GM12891 (cell line): Measurements from ENCODE around the gene SULT2B1.
"Not testable (repeated sequence)": the region's sequence is repeated elsewhere in the genome, so short reads cannot be mapped to it uniquely, and the experiment has no call there.

Experiments
- DNase-seq: peaks from one replicate; pipeline ENCODE4 v3.0.0; 2011; ENCODE audit warnings: low spot score; ENCODE audit not compliant: insufficient read length
- FAIRE-seq: peaks from 2 replicates; lab custom pipeline; 2011; peaks lifted over from hg19 to GRCh38; lab: Jason Lieb, UNC
- PAX5 ChIP-seq: IDR thresholded peaks from 2 replicates; pipeline ENCODE4 v1.6.1; 2011; ENCODE audit warnings: low read length, moderate library complexity, mild to moderate bottlenecking; ENCODE audit not compliant: insufficient read depth, severe bottlenecking
- POLR2A ChIP-seq: IDR thresholded peaks from 2 replicates; pipeline ENCODE4 v1.6.1; 2011; ENCODE audit warnings: low read depth, low read length, control low read depth
- POLR2AphosphoS5 ChIP-seq: IDR thresholded peaks from 2 replicates; pipeline ENCODE4 v1.6.1; 2011; ENCODE audit warnings: low read depth, low read length, control low read depth
- POU2F2 ChIP-seq: IDR thresholded peaks from 2 replicates; pipeline ENCODE4 v1.6.1; 2011; ENCODE audit warnings: low read depth, mild to moderate bottlenecking, control low read depth, low read length, moderate library complexity
- SPI1 ChIP-seq: IDR thresholded peaks from 2 replicates; pipeline ENCODE4 v1.6.1; 2011; ENCODE audit warnings: low read depth, low read length, control low read depth
- TAF1 ChIP-seq: IDR thresholded peaks from 2 replicates; pipeline ENCODE4 v1.6.1; 2011; ENCODE audit warnings: low read depth, low read length, control low read depth

SULT2B1 gene

DNA sequence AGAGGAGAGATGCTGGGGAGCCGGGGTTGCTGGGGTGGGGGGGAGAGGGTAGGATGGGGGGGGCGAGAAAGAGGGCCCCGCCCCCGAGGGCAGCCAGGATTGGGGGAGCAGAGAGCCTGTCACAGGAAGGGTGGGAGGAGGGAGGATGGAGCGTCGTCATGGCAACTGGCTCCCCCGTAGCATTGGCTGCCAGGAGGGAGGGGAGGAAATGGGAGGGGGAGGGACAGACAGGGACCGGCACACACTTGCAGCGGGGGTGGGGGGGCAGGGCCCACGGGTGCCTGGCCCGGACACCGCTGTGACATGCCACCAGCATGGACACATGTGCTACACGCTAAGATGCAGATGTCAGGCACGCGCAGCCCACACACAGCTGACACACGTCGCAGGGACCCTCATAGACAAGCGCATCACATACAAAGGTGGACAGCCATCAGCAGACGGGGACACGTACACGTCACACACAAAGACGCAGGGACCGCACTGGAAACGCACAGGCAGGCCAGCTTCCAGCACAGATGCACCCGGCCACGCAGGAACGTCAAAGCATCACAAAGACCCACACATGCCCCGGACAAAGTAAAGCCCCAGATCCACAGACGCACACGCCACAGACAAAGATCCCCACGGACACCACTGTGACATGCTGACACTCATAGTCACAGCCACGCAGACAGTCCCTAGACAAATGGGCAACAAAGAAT is 40.0 kb upstream of the SULT2B1 start, which contains the start of gene LMTK3:
TSS of gene LMTK3 (minus strand) at position 36 of the 704 bp plus-strand sequence. CDS start 259 bp downstream, outside the sequence.
- FAIRE-seq = peak; percentile 54

DNA sequence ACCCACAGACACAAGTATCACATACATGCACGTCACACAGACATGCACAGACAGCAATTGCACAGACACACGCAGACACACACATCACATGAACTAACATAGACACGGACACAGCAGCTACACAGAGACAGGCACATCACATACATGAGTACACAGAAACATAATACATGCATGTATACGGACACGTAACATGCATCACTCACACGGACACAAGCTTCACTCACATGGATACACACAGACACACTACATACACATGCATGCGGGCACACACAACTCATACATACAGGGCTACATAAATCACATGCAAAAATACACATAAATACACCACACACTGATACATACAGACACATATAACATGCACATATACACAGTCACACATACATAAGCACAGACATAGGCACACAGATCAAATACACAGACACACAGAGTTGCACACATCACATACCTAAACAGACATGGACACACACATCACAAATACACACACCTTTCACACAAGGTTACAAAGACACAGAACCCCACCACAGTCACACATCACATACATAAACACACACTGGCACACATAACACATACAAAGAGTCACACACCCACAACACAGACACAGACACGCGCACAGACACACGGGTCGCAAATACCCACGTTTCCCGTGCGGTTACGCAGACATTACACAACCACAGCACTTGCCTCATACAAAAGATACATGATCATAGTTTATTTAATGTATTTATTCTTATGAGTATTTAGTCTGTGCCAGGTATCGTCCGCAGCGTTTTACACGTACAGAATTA is 39.3 kb upstream of the SULT2B1 start:
- TF ChIP-seq POLR2A (no peak), SPI1 (no peak), PAX5 (no peak), TAF1 (no peak), POU2F2 (no peak)
- DNase-seq (no peak), FAIRE-seq (peak; percentile 82)

More for the DNA sequence above, 40.0 kb upstream of the SULT2B1 start, which contains the start of gene LMTK3:
- no peak for TF ChIP-seq SPI1
- no peak for TF ChIP-seq POLR2A
- no peak for TF ChIP-seq POU2F2
- no peak for TF ChIP-seq POLR2AphosphoS5
- TF ChIP-seq PAX5 = no peak
- no peak for TF ChIP-seq TAF1
- DNase-seq = no peak

- no peak for TF ChIP-seq POU2F2
- no peak for TF ChIP-seq POLR2A
- TF ChIP-seq TAF1 = no peak
- TF ChIP-seq POLR2AphosphoS5 = no peak
- no peak for TF ChIP-seq PAX5
- no peak for TF ChIP-seq SPI1
- DNase-seq = peak; percentile 84
- FAIRE-seq = peak; percentile 87
Measured at GRCh38 chr19:48513289-48514122, 38.5 kb upstream of the SULT2B1 start.

GRCh38 chr19:48514123-48514458 is 37.9 kb upstream of the SULT2B1 start:
- FAIRE-seq (no peak), DNase-seq (no peak)
- TF ChIP-seq POLR2A (no peak), TAF1 (no peak), POLR2AphosphoS5 (no peak), POU2F2 (no peak), PAX5 (no peak), SPI1 (no peak)

GRCh38 chr19:48516536-48516935 is 35.4 kb upstream of the SULT2B1 start:
- DNase-seq = no peak
- no peak for FAIRE-seq
- TF ChIP-seq POLR2A (no peak), PAX5 (no peak), SPI1 (no peak), POLR2AphosphoS5 (no peak), POU2F2 (no peak), TAF1 (no peak)

DNA sequence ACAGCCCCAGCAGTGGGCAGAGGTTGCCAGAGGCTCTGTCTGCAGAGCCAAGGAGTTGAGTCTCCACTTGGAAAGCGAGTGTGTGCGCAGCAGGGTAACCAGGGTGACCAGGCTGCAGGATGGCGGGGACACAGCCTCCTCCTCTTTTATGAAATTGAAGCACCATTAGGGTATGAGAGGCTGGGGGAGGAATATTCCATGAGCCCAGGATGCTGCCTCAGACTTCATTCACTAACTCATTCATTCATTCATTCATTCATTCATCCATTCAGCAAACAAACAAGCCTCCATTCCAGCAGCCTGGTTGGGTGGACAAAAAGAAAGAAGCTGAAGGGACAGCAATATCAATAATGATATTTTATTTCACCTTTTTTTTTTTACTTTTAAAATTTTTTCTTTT is 33.8 kb upstream of the SULT2B1 start:
- FAIRE-seq (no peak), DNase-seq (no peak)
- TF ChIP-seq TAF1 (no peak), PAX5 (no peak), POLR2AphosphoS5 (no peak)

- not testable (repeated sequence) for DNase-seq, FAIRE-seq
Measured at GRCh38 chr19:48519426-48519825, 32.5 kb upstream of the SULT2B1 start.

DNA sequence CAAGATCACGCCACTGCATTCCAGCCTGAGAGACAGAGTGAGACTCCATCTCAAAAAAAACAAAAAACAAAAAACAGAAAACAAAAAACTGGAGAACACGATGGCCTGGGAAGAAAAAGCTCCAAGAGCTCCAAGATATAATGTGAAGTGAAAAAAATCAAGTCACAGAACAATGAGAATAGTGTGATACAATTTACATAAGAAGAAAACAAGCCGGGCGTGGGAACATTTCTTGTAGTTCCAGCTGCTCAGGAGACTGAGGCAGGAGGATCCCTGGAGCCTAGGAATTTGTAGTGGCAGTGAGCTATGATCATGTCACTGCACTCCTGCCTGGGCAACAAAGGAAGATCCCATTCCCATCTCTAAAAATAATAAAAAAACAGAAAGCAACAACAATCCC is 31.8 kb upstream of the SULT2B1 start:
- DNase-seq (no peak), FAIRE-seq (no peak)
- TF ChIP-seq POLR2AphosphoS5 (no peak), PAX5 (no peak), SPI1 (no peak), POU2F2 (no peak), POLR2A (no peak), TAF1 (no peak)

DNA sequence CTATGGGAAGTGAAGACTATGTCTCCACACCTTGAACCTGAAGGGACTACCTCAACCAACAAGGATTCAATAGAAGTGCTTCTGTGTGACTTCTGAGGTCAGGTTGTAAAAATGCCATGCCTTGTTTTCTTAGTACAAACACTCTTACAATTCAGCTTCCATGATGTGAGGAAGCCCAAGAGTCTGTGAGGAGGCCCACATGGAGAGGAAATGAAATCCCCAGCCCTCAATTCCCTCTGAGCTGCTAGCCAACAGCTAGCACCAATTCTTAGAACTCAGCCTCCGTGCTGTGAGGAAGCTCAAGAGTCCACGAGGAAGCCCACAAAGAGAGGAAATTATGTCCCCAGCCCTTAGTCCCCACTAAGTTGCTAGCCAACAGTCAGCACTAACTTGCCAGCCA is 27.8 kb upstream of the SULT2B1 start:
- FAIRE-seq (no peak), DNase-seq (no peak)
- TF ChIP-seq POLR2AphosphoS5 (no peak), TAF1 (no peak), POLR2A (no peak), PAX5 (no peak), SPI1 (no peak), POU2F2 (no peak)

DNA sequence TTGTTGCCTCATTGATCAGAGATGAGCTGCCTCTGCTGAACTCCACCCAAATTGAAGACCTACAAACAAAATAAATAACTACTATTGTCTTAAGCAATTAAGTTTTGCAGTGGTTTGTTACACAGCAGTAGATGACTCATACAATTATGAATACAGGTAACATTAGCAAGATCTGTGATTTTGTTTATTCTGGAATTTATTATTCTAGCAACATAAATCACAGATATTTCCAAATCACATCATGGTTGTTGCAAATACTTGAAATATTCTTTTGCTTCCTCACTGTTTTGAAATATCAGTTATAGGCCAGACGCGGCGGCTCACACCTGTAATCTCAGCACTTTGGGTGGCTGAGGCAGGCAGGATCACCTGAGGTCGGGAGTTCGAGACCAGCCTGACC is 27.2 kb upstream of the SULT2B1 start:
- DNase-seq (no peak), FAIRE-seq (no peak)
- no peak for TF ChIP-seq SPI1
- no peak for TF ChIP-seq PAX5
- no peak for TF ChIP-seq POLR2A
